Chondrocyte (in vitro differentiated cells): Measurements from ENCODE around the gene RCN2. TPM values are rescaled to one million over a fixed set of nuclear protein-coding genes. Genes with fewer than 3 reads are reported as not detected.

ENCODE experiments used
- DNase-seq: peaks from one replicate; pipeline ENCODE4 v3.0.0; 2021; ENCODE audit warnings: mixed read lengths, low spot score
- H3K27ac Mint-ChIP-seq: one replicate; pipeline ENCODE4 v1.8.0; 2021; ENCODE audit warnings: mild to moderate bottlenecking, moderate library complexity, mixed read lengths; ENCODE audit not compliant: unreplicated experiment
- H3K27me3 Mint-ChIP-seq: 2 replicates; pipeline ENCODE4 v1.8.0; 2021; ENCODE audit warnings: low read depth, mixed read lengths
- H3K36me3 Mint-ChIP-seq: 2 replicates; pipeline ENCODE4 v1.8.0; 2021; ENCODE audit warnings: low read depth, mixed read lengths
- H3K4me1 Mint-ChIP-seq: 2 replicates; pipeline ENCODE4 v1.8.0; 2021; ENCODE audit warnings: low read depth, mild to moderate bottlenecking, mixed read lengths
- H3K4me3 Mint-ChIP-seq: one replicate; pipeline ENCODE4 v1.8.0; 2021; ENCODE audit warnings: mild to moderate bottlenecking, moderate library complexity, mixed read lengths; ENCODE audit not compliant: unreplicated experiment
- H3K9me3 Mint-ChIP-seq: 2 replicates; pipeline ENCODE4 v1.8.0; 2021; ENCODE audit warnings: low read depth, mixed read lengths
- total RNA-seq: library from RNA; stranded (reverse); gene quantifications from 3 replicates; pipeline ENCODE4 v1.2.1, GENCODE V29; 2021
- TF ChIP-seq, protein P1 (sequence below): fragments of 200-600 bp; sonication (generic); IDR thresholded peaks from 2 replicates; pipeline ENCODE4 v1.5.0; 2021; ENCODE audit warnings: antibody characterized with exemption, mild to moderate bottlenecking, moderate library complexity

The RCN2 gene
- total RNA-seq, 1 donor from 2014 or later = 72.1 TPM

DNA sequence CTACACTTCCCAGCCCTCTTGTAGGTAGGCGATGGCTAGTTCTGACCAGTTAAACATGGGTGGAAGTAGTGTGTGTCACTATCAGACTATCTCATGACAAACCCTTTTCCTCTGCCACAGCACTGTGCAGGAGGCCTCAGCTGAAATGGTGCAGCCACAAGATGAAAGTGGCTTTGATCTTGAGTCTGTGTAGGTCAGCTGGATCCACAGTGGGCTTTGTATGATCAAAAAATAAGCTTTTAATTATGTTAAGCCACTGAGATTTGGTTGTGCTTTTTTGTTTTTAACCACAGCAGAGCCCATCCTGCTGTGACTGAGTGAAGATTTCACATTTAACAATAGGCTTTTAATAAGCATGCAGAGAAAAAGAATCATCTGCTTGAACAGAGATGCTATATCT, 19.7 kb downstream of the RCN2 start:
- Mint-ChIP-seq H3K4me3 (no peak overlapping the region), H3K27ac (no peak overlapping the region), H3K9me3 (no peaks in the 10 kb centered on the region), H3K4me1 (no peaks in the 10 kb centered on the region), H3K36me3 (peaks cover 13% of the 10 kb centered on the region), H3K27me3 (no peaks in the 10 kb centered on the region)
- no peak for DNase-seq
- TF ChIP-seq, protein P1, sequence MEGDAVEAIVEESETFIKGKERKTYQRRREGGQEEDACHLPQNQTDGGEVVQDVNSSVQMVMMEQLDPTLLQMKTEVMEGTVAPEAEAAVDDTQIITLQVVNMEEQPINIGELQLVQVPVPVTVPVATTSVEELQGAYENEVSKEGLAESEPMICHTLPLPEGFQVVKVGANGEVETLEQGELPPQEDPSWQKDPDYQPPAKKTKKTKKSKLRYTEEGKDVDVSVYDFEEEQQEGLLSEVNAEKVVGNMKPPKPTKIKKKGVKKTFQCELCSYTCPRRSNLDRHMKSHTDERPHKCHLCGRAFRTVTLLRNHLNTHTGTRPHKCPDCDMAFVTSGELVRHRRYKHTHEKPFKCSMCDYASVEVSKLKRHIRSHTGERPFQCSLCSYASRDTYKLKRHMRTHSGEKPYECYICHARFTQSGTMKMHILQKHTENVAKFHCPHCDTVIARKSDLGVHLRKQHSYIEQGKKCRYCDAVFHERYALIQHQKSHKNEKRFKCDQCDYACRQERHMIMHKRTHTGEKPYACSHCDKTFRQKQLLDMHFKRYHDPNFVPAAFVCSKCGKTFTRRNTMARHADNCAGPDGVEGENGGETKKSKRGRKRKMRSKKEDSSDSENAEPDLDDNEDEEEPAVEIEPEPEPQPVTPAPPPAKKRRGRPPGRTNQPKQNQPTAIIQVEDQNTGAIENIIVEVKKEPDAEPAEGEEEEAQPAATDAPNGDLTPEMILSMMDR = no peak

DNA sequence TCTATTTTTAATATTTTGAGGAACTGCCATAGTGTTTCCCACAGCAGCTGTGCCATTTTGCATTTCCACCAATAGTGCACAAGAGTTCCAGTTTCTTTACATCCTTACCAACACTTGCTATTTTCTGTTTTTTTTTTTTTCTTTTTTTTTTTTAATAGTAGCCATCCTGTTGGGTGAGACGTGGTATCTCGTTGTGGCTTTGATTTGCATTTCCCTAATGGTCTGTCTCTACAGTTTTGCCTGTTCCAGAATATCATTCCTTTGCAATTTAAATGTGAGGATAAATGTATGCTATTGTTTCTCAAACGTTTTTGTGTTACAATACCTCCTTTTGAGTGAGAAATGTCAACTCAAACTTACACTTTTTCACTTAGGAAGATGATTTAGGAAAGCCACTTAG, 22.4 kb downstream of the RCN2 start:
- TF ChIP-seq, protein P1 = no peak
- Mint-ChIP-seq H3K4me3 (no peak overlapping the region), H3K27ac (no peak overlapping the region), H3K4me1 (no peaks in the 10 kb centered on the region), H3K9me3 (no peaks in the 10 kb centered on the region), H3K36me3 (peaks cover 5% of the 10 kb centered on the region), H3K27me3 (no peaks in the 10 kb centered on the region)
- DNase-seq = no peak

DNA sequence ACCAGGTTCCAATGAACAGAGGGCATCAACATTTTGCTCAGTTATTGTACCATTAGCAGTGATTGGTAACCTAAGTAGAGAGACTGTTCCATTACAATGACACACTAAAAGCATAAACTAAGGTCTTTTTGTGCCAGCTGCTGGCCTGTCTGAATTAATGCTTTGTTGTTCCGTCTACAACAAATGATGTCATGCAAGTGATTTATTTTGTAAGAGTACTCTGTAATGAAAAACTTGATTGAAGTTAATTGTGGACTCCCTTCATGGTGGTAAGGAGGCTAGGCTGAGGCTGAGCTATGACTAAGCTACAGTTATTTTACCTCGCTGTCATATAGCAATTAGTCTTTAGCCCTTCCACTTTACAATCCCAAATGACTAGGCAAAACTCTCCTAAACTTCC, 23.2 kb downstream of the RCN2 start:
- no peak for DNase-seq
- Mint-ChIP-seq H3K27me3 (no peaks in the 10 kb centered on the region), H3K9me3 (no peaks in the 10 kb centered on the region), H3K4me3 (no peak overlapping the region), H3K4me1 (no peaks in the 10 kb centered on the region), H3K36me3 (peaks cover 5% of the 10 kb centered on the region), H3K27ac (no peak overlapping the region)
- TF ChIP-seq, protein P1 = no peak

DNA sequence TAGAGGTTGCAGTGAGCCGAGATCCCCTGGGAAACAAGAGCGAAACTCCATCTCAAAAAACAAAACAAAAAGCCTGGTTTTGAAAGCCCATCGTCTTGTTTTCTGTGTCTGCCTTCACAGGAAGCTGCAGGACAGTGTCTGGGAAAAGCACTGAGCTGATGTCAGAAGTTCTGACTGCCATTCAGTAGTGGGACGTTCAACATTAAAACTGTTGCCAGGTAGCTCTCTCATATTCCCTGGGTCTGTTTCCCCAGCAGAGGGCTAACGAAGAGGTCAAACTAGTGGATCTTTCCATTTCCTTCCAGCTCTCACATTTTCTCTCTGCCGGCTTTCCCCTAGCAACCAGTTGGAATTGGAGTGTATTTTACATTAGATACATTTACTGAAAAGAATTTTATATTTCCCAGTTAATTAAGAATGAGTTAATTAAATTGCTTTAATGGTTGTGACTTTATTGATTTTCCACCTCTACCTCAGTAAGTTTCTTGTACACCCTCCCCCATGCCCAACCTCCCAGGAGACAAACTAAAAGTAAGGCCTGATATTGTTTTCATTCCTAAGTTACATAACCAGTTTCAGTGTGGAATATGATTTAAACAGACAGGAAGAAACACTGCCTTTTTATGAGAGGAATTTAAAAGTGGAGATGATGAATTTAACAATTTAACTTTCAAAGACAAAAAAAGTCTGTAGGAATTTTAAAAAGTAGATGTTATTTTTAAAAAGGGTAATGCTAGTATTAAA, 29.9 kb downstream of the RCN2 start:
- no peaks in the 10 kb centered on the region for H3K27me3 Mint-ChIP-seq
- H3K27ac Mint-ChIP-seq = no peak overlapping the region
- DNase-seq = no peak
- TF ChIP-seq, protein P1 = peak; percentile 21
- H3K4me3 Mint-ChIP-seq = no peak overlapping the region
- H3K9me3 Mint-ChIP-seq = no peaks in the 10 kb centered on the region
- H3K4me1 Mint-ChIP-seq = peaks cover 27% of the 10 kb centered on the region
- no peaks in the 10 kb centered on the region for H3K36me3 Mint-ChIP-seq

DNA sequence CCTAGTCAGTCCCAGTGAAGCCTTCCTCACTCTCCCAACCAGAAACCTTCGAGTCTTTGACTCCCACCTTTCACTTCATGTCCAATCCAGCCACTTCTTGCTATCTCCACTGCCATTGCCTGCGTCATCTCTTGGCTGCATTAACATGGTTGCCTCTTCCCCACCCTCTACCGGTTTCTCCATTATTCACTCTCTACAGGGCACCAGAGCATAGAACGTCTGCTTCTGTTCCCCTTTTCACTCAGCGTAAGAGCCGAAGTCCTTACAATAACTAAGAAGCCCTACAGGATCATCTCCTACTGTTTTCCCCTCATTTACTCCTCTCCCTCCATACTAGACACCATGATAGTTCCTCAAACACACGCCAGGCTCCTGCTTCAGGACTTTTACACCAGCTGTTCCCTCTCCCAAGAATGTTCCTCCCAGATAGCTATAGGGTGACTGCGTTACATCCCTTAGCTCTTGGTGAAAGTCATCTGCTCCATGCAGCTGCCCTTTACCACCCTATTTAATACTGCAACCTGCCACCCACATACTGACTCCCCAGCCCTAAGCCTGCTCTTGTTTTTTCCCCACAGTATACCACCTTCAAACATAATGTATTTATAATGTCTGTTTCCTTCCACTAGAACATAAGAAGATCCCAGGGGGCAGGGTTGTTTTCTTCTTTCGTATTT, 30.9 kb downstream of the RCN2 start:
- H3K27me3 Mint-ChIP-seq = no peaks in the 10 kb centered on the region
- H3K4me3 Mint-ChIP-seq = no peak overlapping the region
- H3K36me3 Mint-ChIP-seq = no peaks in the 10 kb centered on the region
- DNase-seq = no peak
- no peaks in the 10 kb centered on the region for H3K9me3 Mint-ChIP-seq
- TF ChIP-seq, protein P1 = no peak
- H3K4me1 Mint-ChIP-seq = peaks cover 27% of the 10 kb centered on the region
- H3K27ac Mint-ChIP-seq = no peak overlapping the region
